HK-2 (cell line): Measurements from ENCODE around the gene RIN3.

ENCODE experiments used
- DNase-seq: peaks from one replicate; pipeline ENCODE4 v3.0.0-alpha.2; 2018; ENCODE audit not compliant: unreplicated experiment

The RIN3 gene

GRCh38 chr14:92555465-92556111 lies 42.0 kb downstream of the RIN3 start:
- no peak for DNase-seq

GRCh38 chr14:92556255-92556741 lies 42.7 kb downstream of the RIN3 start:
- DNase-seq: no peak

- DNase-seq: no peak
Measured at GRCh38 chr14:92556863-92557543, 43.4 kb downstream of the RIN3 start.

- DNase-seq: no peak
Measured at GRCh38 chr14:92557544-92557912, 43.9 kb downstream of the RIN3 start.

- no peak for DNase-seq
Measured at GRCh38 chr14:92558319-92558718, 44.7 kb downstream of the RIN3 start.

- no peak for DNase-seq
Measured at GRCh38 chr14:92559486-92559885, 45.9 kb downstream of the RIN3 start.

GRCh38 chr14:92560106-92560865 lies 46.7 kb downstream of the RIN3 start:
- no peak for DNase-seq

GRCh38 chr14:92561906-92562479 lies 48.4 kb downstream of the RIN3 start:
- DNase-seq: no peak

- no peak for DNase-seq
Measured at GRCh38 chr14:92563359-92563758, 49.8 kb downstream of the RIN3 start.

- no peak for DNase-seq
Measured at GRCh38 chr14:92563765-92564285, 50.2 kb downstream of the RIN3 start.

GRCh38 chr14:92564344-92565039 lies 50.9 kb downstream of the RIN3 start:
- DNase-seq: no peak

- DNase-seq: no peak
Measured at GRCh38 chr14:92565040-92565717, 51.6 kb downstream of the RIN3 start.

- no peak for DNase-seq
Measured at GRCh38 chr14:92565718-92566115, 52.1 kb downstream of the RIN3 start.

GRCh38 chr14:92567173-92567725 lies 53.7 kb downstream of the RIN3 start:
- DNase-seq: no peak

GRCh38 chr14:92568621-92569479 lies 55.3 kb downstream of the RIN3 start:
- DNase-seq: no peak

- no peak for DNase-seq
Measured at GRCh38 chr14:92570674-92571262, 57.2 kb downstream of the RIN3 start.

GRCh38 chr14:92572050-92572449 lies 58.5 kb downstream of the RIN3 start:
- DNase-seq: no peak

GRCh38 chr14:92573761-92574498 lies 60.3 kb downstream of the RIN3 start:
- no peak for DNase-seq
